Transverse colon (tissue), 4 donors: Measurements from ENCODE around the gene CPHXL. TPM values are rescaled to one million over a fixed set of nuclear protein-coding genes. Genes with fewer than 3 reads are reported as not detected.

ENCODE experiments used
- DNase-seq: peaks from one replicate; pipeline ENCODE4 v3.0.0-alpha.2; 2019
- H3K27ac ChIP-seq, 4 donors: fragments of 200-600 bp; sonication (generic); 2 replicates each; pipeline ENCODE4 v1.5.1; 2016 to 2018; ENCODE audit warnings: inconsistent platforms in 4 of 4
- H3K27me3 ChIP-seq: fragments of 200-600 bp; sonication (generic); 2 replicates; pipeline ENCODE4 v1.5.1; 2017; ENCODE audit warnings: inconsistent platforms
- H3K36me3 ChIP-seq, 4 donors: fragments of 200-600 bp; sonication (generic); 2 replicates each; pipeline ENCODE4 v1.5.1; 2017 to 2019; ENCODE audit warnings: inconsistent platforms in 4 of 4
- H3K4me1 ChIP-seq, 4 donors: fragments of 200-600 bp; sonication (generic); 2 replicates each; pipeline ENCODE4 v1.5.1; 2017 to 2020; ENCODE audit warnings: inconsistent platforms in 4 of 4
- H3K4me3 ChIP-seq, 4 donors: fragments of 200-600 bp; sonication (generic); 1 replicate in 1 of 4; 2 replicates in 3 of 4; pipeline versions ENCODE4 v1.5.1 to v1.6.1; 2017 to 2019; ENCODE audit warnings: inconsistent platforms in 4 of 4
- H3K9me3 ChIP-seq, 2 donors: fragments of 200-600 bp; sonication (generic); 2 replicates each; pipeline ENCODE4 v1.5.1; 2017 to 2019; ENCODE audit warnings: inconsistent platforms in 2 of 2
- EP300 ChIP-seq: sonication (generic); formaldehyde crosslinking; IDR thresholded peaks from one replicate; pipeline ENCODE4 v1.6.1; 2017; ENCODE audit warnings: antibody characterized with exemption, low read depth
- POLR2A ChIP-seq: fragments of 450-650 bp; IDR thresholded peaks from one replicate; pipeline ENCODE4 v1.6.1; 2016; ENCODE audit warnings: antibody characterized with exemption, mild to moderate bottlenecking, moderate library complexity
- POLR2AphosphoS5 ChIP-seq, 3 donors: sonication (generic); formaldehyde crosslinking; IDR thresholded peaks; one replicate each; pipeline ENCODE4 v1.6.1; 2016; ENCODE audit warnings: antibody characterized with exemption in 3 of 3
- WGBS, 2 donors: methylation state at CpG; one replicate each; pipeline ENCODE4 v1.1.5; 2018; ENCODE audit warnings: low coverage in 1 of 2; 5-methylcytosine and 5-hydroxymethylcytosine counted together
- in situ Hi-C, 4 donors: fragments of 200-750 bp; cut with MboI; loops; one replicate each; pipeline versions ENCODE4 v1.15.0 to v1.15.1; 2017; ENCODE audit warnings: low sequenced_read_pairs in 3 of 4, low pct_ligation_motif_present in 1 of 4, low pct_unique_long_range_greater_than_20kb in 1 of 4
- intact Hi-C: fragments of 100-400 bp; cut with DNase I; formaldehyde crosslinking; loops from one replicate; pipeline ENCODE4 v1.15.1; 2023; ENCODE audit warnings: low total_unique reads
- total RNA-seq, 4 donors: library from RNA; depleted of rRNA; stranded (reverse); fragments of >200 nt; gene quantifications; one replicate each; pipeline ENCODE4 v1.1.0, GENCODE V29; 2016
- TF ChIP-seq, protein P1 (sequence below), 5 experiments: fragments of 200-600 bp in 3 of 5; fragments of 450-650 bp in 2 of 5; sonication (generic) in 3 of 5; IDR thresholded peaks; 1 replicate in 2 of 5; 2 replicates in 3 of 5; pipeline ENCODE4 v1.5.1; 2016 to 2017; ENCODE audit warnings: antibody characterized with exemption in 5 of 5, inconsistent platforms in 3 of 5, mild to moderate bottlenecking in 2 of 5, moderate library complexity in 1 of 5

The CPHXL gene
- total RNA-seq, 4 donors from 2014 or later, result not detected

- intact Hi-C loops, result no loop called here
- Histone ChIP-seq H3K4me1 (peaks cover 0 to 4% (median 2%) of the 10 kb centered on the region in 4 donors), H3K9me3 (peaks cover 6 to 9% of the 10 kb centered on the region in 2 donors), H3K27ac (no peak overlapping the region), H3K4me3 (no peak overlapping the region), H3K36me3 (no peaks in the 10 kb centered on the region), H3K27me3 (no peaks in the 10 kb centered on the region)
- no peak for DNase-seq
- TF ChIP-seq, protein P1, sequence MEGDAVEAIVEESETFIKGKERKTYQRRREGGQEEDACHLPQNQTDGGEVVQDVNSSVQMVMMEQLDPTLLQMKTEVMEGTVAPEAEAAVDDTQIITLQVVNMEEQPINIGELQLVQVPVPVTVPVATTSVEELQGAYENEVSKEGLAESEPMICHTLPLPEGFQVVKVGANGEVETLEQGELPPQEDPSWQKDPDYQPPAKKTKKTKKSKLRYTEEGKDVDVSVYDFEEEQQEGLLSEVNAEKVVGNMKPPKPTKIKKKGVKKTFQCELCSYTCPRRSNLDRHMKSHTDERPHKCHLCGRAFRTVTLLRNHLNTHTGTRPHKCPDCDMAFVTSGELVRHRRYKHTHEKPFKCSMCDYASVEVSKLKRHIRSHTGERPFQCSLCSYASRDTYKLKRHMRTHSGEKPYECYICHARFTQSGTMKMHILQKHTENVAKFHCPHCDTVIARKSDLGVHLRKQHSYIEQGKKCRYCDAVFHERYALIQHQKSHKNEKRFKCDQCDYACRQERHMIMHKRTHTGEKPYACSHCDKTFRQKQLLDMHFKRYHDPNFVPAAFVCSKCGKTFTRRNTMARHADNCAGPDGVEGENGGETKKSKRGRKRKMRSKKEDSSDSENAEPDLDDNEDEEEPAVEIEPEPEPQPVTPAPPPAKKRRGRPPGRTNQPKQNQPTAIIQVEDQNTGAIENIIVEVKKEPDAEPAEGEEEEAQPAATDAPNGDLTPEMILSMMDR (IDR thresholded peaks at IDR 0.05), result no peak
- TF ChIP-seq POLR2AphosphoS5 (IDR thresholded peaks at IDR 0.05) (no peak), EP300 (no peak), POLR2A (no peak)
- 40 to 71% methylated on average over 1 of the region's 1 CpG for WGBS, 2 donors
- in situ Hi-C loops, result no loop called here
These were observed 19.0 kb upstream of the CPHXL start for GRCh38 chr16:75745242-75745641.

- in situ Hi-C loops, result no loop called here
- TF ChIP-seq EP300 (no peak), POLR2A (no peak), POLR2AphosphoS5 (IDR thresholded peaks at IDR 0.05) (no peak)
- TF ChIP-seq, protein P1 (IDR thresholded peaks at IDR 0.05), result no peak
- no peak for DNase-seq
- Histone ChIP-seq H3K36me3 (no peaks in the 10 kb centered on the region), H3K27ac (no peak overlapping the region), H3K27me3 (no peaks in the 10 kb centered on the region), H3K9me3 (peaks cover 6 to 9% of the 10 kb centered on the region in 2 donors), H3K4me1 (no peaks in the 10 kb centered on the region), H3K4me3 (no peak overlapping the region)
- 33 to 50% methylated on average over 1 of the region's 1 CpG for WGBS, 2 donors
- intact Hi-C loops, result no loop called here
These were observed 16.2 kb upstream of the CPHXL start for GRCh38 chr16:75742424-75743047.

- peak overlapping the region; percentile 50 to 76 (median 67) for H3K27ac ChIP-seq
- 40 to 60% methylated on average over 1 to 6 of the region's 6 CpGs for WGBS, 2 donors
These were observed 7.3 kb upstream of the CPHXL start for GRCh38 chr16:75733305-75734211.

DNA sequence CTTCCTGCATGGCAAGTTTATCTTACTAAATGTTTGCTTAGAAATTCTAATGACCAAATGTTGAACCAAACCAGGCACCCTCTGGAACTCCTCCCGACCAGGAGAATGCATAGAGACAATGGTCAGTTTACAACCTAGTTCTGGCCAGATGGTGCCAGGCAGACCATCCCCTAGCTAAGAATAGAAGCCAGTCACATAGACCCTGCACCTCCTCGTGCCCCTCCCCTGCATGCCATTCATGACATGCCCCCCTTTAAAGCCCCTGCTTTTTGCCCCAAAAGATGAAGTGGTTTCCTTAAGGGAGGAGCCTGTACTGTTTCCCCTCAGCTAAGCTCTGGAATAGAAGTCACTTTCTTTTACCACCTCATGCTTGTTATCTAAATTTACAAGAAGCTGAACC is 6.6 kb upstream of the CPHXL start:
- no peaks in the 10 kb centered on the region for H3K9me3 ChIP-seq
- TF ChIP-seq, protein P1 (IDR thresholded peaks at IDR 0.05), result no peak
- TF ChIP-seq EP300, result no peak
- TF ChIP-seq POLR2AphosphoS5 (IDR thresholded peaks at IDR 0.05), result no peak
- TF ChIP-seq POLR2A, result no peak
- H3K27me3 ChIP-seq, result no peaks in the 10 kb centered on the region
- in situ Hi-C loops, result no loop called here
- peak overlapping the region; percentile 50 to 76 (median 67) for H3K27ac ChIP-seq
- 34% methylated on average over 2 of the region's 2 CpGs; no CpG with 5 or more reads in 1 of the 2 donors for WGBS, 2 donors
- intact Hi-C loops, result no loop called here
- no peaks in the 10 kb centered on the region for H3K36me3 ChIP-seq
- no peak for DNase-seq
- H3K4me1 ChIP-seq, result peaks cover 0 to 23% (median 11%) of the 10 kb centered on the region in 4 donors
- H3K4me3 ChIP-seq, result no peak overlapping the region

More at GRCh38 chr16:75733305-75734211, 7.3 kb upstream of the CPHXL start:
- intact Hi-C loops, result no loop called here
- DNase-seq, result no peak
- H3K36me3 ChIP-seq, result no peaks in the 10 kb centered on the region
- TF ChIP-seq POLR2AphosphoS5 (IDR thresholded peaks at IDR 0.05), result peak in 1 of 3 donors; percentile 12
- TF ChIP-seq, protein P1 (IDR thresholded peaks at IDR 0.05), result no peak
- in situ Hi-C loops, result no loop called here
- peaks cover 0 to 23% (median 11%) of the 10 kb centered on the region in 4 donors for H3K4me1 ChIP-seq
- no peaks in the 10 kb centered on the region for H3K27me3 ChIP-seq
- no peak overlapping the region for H3K4me3 ChIP-seq
- no peaks in the 10 kb centered on the region for H3K9me3 ChIP-seq
